ENCODE measurements around the gene MTMR10.

Gene MTMR10

GRCh38 chr15:30973379-30973778 is 18.0 kb downstream of the MTMR10 start:
- TF ChIP-seq CTCF (IDR thresholded peaks at IDR 0.05; ENCODE audit: control insufficient read depth, insufficient read depth, low read depth, low read length, missing control alignments): no peak
- no peak for DNase-seq (ENCODE audit: low read depth)
- H3K4me3 ChIP-seq (ENCODE audit: control insufficient read depth, low read depth, low read length): no peak overlapping the region

GRCh38 chr15:30969724-30970123 is 21.7 kb downstream of the MTMR10 start:
- no peak for DNase-seq (ENCODE audit: low read depth)
- H3K4me3 ChIP-seq (ENCODE audit: control insufficient read depth, low read depth, low read length): no peak overlapping the region

GRCh38 chr15:30963681-30964080 is 27.7 kb downstream of the MTMR10 start:
- DNase-seq (ENCODE audit: low read depth): no peak
- TF ChIP-seq CTCF (IDR thresholded peaks at IDR 0.05; ENCODE audit: control insufficient read depth, insufficient read depth, low read depth, low read length, missing control alignments): no peak
- no peak overlapping the region for H3K4me3 ChIP-seq (ENCODE audit: control insufficient read depth, low read depth, low read length)

More at GRCh38 chr15:30969724-30970123, 21.7 kb downstream of the MTMR10 start:
- TF ChIP-seq CTCF (IDR thresholded peaks at IDR 0.05; ENCODE audit: control insufficient read depth, insufficient read depth, low read depth, low read length, missing control alignments): no peak

- DNase-seq (ENCODE audit: low read depth): no peak
- no peak overlapping the region for H3K4me3 ChIP-seq (ENCODE audit: control insufficient read depth, low read depth, low read length)
- no peak for TF ChIP-seq CTCF (IDR thresholded peaks at IDR 0.05; ENCODE audit: control insufficient read depth, insufficient read depth, low read depth, low read length, missing control alignments)
These were observed 28.8 kb downstream of the MTMR10 start for GRCh38 chr15:30962659-30963058.

- no peak for DNase-seq (ENCODE audit: low read depth)
- TF ChIP-seq CTCF (IDR thresholded peaks at IDR 0.05; ENCODE audit: control insufficient read depth, insufficient read depth, low read depth, low read length, missing control alignments): no peak
- H3K4me3 ChIP-seq (ENCODE audit: control insufficient read depth, low read depth, low read length): no peak overlapping the region
These were observed 29.3 kb downstream of the MTMR10 start for GRCh38 chr15:30962079-30962478.

GRCh38 chr15:30958219-30958618 is 33.2 kb downstream of the MTMR10 start:
- no peak overlapping the region for H3K4me3 ChIP-seq (ENCODE audit: control insufficient read depth, low read depth, low read length)
- no peak for TF ChIP-seq CTCF (IDR thresholded peaks at IDR 0.05; ENCODE audit: control insufficient read depth, insufficient read depth, low read depth, low read length, missing control alignments)
- no peak for DNase-seq (ENCODE audit: low read depth)
